ENCODE data around the gene SHMT2.

GRCh38 chr12:57242329-57242690, 12.8 kb downstream of the SHMT2 start:
- TF ChIP-seq CTCF (IDR thresholded peaks at IDR 0.05; ENCODE audit: insufficient read depth, low read depth, low read length) = no peak
- TF ChIP-seq EZH2 (IDR thresholded peaks at IDR 0.05; ENCODE audit: insufficient read depth, low read length) = no peak
